Neural cell (in vitro differentiated cells): ENCODE results near the gene NDOR1. TPM values are rescaled to one million over a fixed set of nuclear protein-coding genes. Genes with fewer than 3 reads are reported as not detected.

Source experiments
- H2AFZ ChIP-seq: fragments of 200-600, 300-800 bp; sonication (generic), shearing (Covaris generic); 2 replicates; pipeline ENCODE4 v1.6.0; 2014; ENCODE audit warnings: low read depth, mild to moderate bottlenecking, antibody characterized with exemption, low read length, moderate library complexity
- H3F3A ChIP-seq: fragments of 200-600 bp; shearing (Covaris generic); 2 replicates; pipeline ENCODE4 v1.6.1; 2016; ENCODE audit warnings: mild to moderate bottlenecking, moderate library complexity, mixed read lengths, antibody characterized with exemption, low read length; ENCODE audit not compliant: insufficient read depth, poor library complexity, severe bottlenecking
- H3K27ac ChIP-seq: fragments of 200-600, 300-800 bp; sonication (generic), shearing (Covaris generic); 2 replicates; pipeline ENCODE4 v1.5.1; 2014; ENCODE audit warnings: mild to moderate bottlenecking, low read length, moderate library complexity
- H3K27me3 ChIP-seq: fragments of 300-800, 200-600 bp; sonication (generic), shearing (Covaris generic); 2 replicates; pipeline ENCODE4 v1.6.0; 2014; ENCODE audit warnings: mild to moderate bottlenecking, low read depth, low read length, moderate library complexity; ENCODE audit not compliant: insufficient read depth
- H3K36me3 ChIP-seq: fragments of 300-800, 200-600 bp; sonication (generic), shearing (Covaris generic); 2 replicates; pipeline ENCODE4 v1.5.1; 2014; ENCODE audit warnings: mild to moderate bottlenecking, antibody characterized with exemption, low read length, moderate library complexity; ENCODE audit not compliant: insufficient read depth
- H3K4me2 ChIP-seq: fragments of 300-800, 200-600 bp; sonication (generic), shearing (Covaris generic); 2 replicates; pipeline ENCODE4 v1.6.0; 2014; ENCODE audit warnings: mild to moderate bottlenecking, low read length
- H3K4me3 ChIP-seq: fragments of 300-800, 200-600 bp; sonication (generic), shearing (Covaris generic); 2 replicates; pipeline ENCODE4 v1.5.1; 2014; ENCODE audit warnings: mild to moderate bottlenecking, low read length, moderate library complexity
- H3K79me2 ChIP-seq: fragments of 200-600 bp; shearing (Covaris generic); replicated peaks from 2 replicates; pipeline ENCODE4 v1.6.0; 2014; ENCODE audit warnings: mild to moderate bottlenecking, low read length, moderate library complexity; ENCODE audit not compliant: insufficient read depth
- H3K9ac ChIP-seq: fragments of 300-800, 200-600 bp; sonication (generic), shearing (Covaris generic); 2 replicates; pipeline ENCODE4 v1.6.1; 2016; ENCODE audit warnings: mild to moderate bottlenecking, low read length, mixed read lengths
- H3K9me2 ChIP-seq: fragments of 200-600 bp; shearing (Covaris generic); 2 replicates; pipeline ENCODE4 v1.6.1; 2016; ENCODE audit warnings: mild to moderate bottlenecking, low read length, mixed read lengths; ENCODE audit not compliant: insufficient read depth
- H3K9me3 ChIP-seq: fragments of 200-600, 300-800 bp; sonication (generic), shearing (Covaris generic); 2 replicates; pipeline ENCODE4 v1.6.1; 2016; ENCODE audit warnings: mild to moderate bottlenecking, mixed run types, low read length, moderate library complexity, mixed read lengths
- H4K20me1 ChIP-seq: fragments of 200-600 bp; shearing (Covaris generic); 2 replicates; pipeline ENCODE4 v1.6.1; 2016; ENCODE audit warnings: mild to moderate bottlenecking, mixed run types; ENCODE audit not compliant: insufficient read depth
- CTCF ChIP-seq: fragments of 450-650 bp; IDR thresholded peaks from 2 replicates; pipeline ENCODE4 v1.5.1; 2014; ENCODE audit warnings: antibody characterized with exemption, mild to moderate bottlenecking, moderate library complexity; ENCODE audit not compliant: poor library complexity, severe bottlenecking
- EP300 ChIP-seq: fragments of 450-650 bp; conservative IDR thresholded peaks from 2 replicates; pipeline ENCODE4 v1.6.1; 2014; ENCODE audit warnings: antibody characterized with exemption, mild to moderate bottlenecking, moderate library complexity; ENCODE audit not compliant: poor library complexity, severe bottlenecking
- EZH2 ChIP-seq: fragments of 200-600, 300-800 bp; shearing (Covaris generic), sonication (generic); IDR thresholded peaks from 2 replicates; pipeline ENCODE4 v1.6.1; 2014; ENCODE audit warnings: antibody characterized with exemption, low read length, borderline replicate concordance, mild to moderate bottlenecking; ENCODE audit not compliant: insufficient read depth, poor library complexity, severe bottlenecking
- MXI1 ChIP-seq: fragments of 450-650 bp; conservative IDR thresholded peaks from 2 replicates; pipeline ENCODE4 v1.6.1; 2014; ENCODE audit warnings: antibody characterized with exemption, mild to moderate bottlenecking; ENCODE audit not compliant: poor library complexity, severe bottlenecking
- POLR2AphosphoS5 ChIP-seq: IDR thresholded peaks from 2 replicates; pipeline ENCODE4 v1.6.1; 2012
- RAD21 ChIP-seq: fragments of 450-650 bp; conservative IDR thresholded peaks from 2 replicates; pipeline ENCODE4 v1.6.1; 2014; ENCODE audit warnings: antibody characterized with exemption, mild to moderate bottlenecking, moderate library complexity
- REST ChIP-seq: IDR thresholded peaks from 2 replicates; pipeline ENCODE4 v1.6.1; 2012; ENCODE audit warnings: borderline replicate concordance
- SMC3 ChIP-seq: fragments of 450-650 bp; conservative IDR thresholded peaks from 2 replicates; pipeline ENCODE4 v1.6.1; 2014; ENCODE audit warnings: antibody characterized with exemption, mild to moderate bottlenecking, moderate library complexity; ENCODE audit not compliant: poor library complexity
- TAF1 ChIP-seq: IDR thresholded peaks from 2 replicates; pipeline ENCODE4 v1.6.1; 2012; ENCODE audit warnings: low read depth
- polyA plus RNA-seq: library from polyadenylated mRNA; depleted of rRNA; stranded (reverse); fragments of >200 nt; gene quantifications from 2 replicates; pipeline ENCODE4 v1.2.3, GENCODE V29; 2014

NDOR1 gene
- polyA plus RNA-seq, 1 donor from 2014 or later: 18.2 TPM

GRCh38 chr9:137157618-137158415, 47.7 kb upstream of the NDOR1 start:
- H3K4me2 ChIP-seq: no peak overlapping the region
- H3K9me2 ChIP-seq: no peaks in the 10 kb centered on the region
- H3K27me3 ChIP-seq: peaks cover 76% of the 10 kb centered on the region
- H4K20me1 ChIP-seq: no peaks in the 10 kb centered on the region
- TF ChIP-seq REST (no peak), TAF1 (no peak)
- H2AFZ ChIP-seq: no peak overlapping the region
- no peak overlapping the region for H3K4me3 ChIP-seq
- no peak overlapping the region for H3K9ac ChIP-seq
- no peaks in the 10 kb centered on the region for H3F3A ChIP-seq
- H3K36me3 ChIP-seq: no peaks in the 10 kb centered on the region
- H3K79me2 ChIP-seq: no peaks in the 10 kb centered on the region
- H3K9me3 ChIP-seq: no peaks in the 10 kb centered on the region
- no peak overlapping the region for H3K27ac ChIP-seq

- Histone ChIP-seq H3K27me3 (peaks cover 84% of the 10 kb centered on the region), H3K36me3 (no peaks in the 10 kb centered on the region)
These were observed 46.9 kb upstream of the NDOR1 start for GRCh38 chr9:137158625-137159024.

More at GRCh38 chr9:137158625-137159024, 46.9 kb upstream of the NDOR1 start:
- Histone ChIP-seq H4K20me1 (no peaks in the 10 kb centered on the region), H3K4me2 (no peak overlapping the region), H3K79me2 (no peaks in the 10 kb centered on the region), H3K9ac (no peak overlapping the region), H3K9me3 (no peaks in the 10 kb centered on the region), H2AFZ (no peak overlapping the region), H3K9me2 (no peaks in the 10 kb centered on the region), H3K27ac (no peak overlapping the region), H3F3A (no peaks in the 10 kb centered on the region), H3K4me3 (no peak overlapping the region)
- TF ChIP-seq SMC3 (no peak), RAD21 (no peak), POLR2AphosphoS5 (no peak), REST (no peak), EZH2 (no peak), MXI1 (no peak), CTCF (no peak), TAF1 (no peak), EP300 (no peak)
